HG03457 (cell line): ENCODE results near the gene ACAP1.

Experiments used
- ATAC-seq: cut with Tn5 transposase; IDR thresholded peaks from one replicate; pipeline ENCODE4 v1.9.1; 2021; ENCODE audit warnings: moderate number of reproducible peaks; ENCODE audit not compliant: unreplicated experiment

Gene ACAP1

DNA sequence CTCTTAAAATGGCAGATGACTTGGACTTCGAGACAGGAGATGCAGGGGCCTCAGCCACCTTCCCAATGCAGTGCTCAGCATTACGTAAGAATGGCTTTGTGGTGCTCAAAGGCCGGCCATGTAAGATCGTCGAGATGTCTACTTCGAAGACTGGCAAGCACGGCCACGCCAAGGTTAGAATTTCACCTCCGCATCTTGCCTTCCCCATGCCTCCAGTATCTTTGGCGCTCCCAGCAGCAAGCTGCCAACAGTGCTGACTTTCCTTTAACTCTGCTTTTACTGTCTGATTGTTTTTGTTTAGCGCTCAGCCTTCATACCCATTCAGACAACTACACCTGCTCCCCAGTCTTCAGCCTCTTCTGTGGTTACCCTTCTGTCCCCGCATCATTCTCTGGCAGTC is 26.7 kb upstream of the ACAP1 start:
- ATAC-seq = no peak

DNA sequence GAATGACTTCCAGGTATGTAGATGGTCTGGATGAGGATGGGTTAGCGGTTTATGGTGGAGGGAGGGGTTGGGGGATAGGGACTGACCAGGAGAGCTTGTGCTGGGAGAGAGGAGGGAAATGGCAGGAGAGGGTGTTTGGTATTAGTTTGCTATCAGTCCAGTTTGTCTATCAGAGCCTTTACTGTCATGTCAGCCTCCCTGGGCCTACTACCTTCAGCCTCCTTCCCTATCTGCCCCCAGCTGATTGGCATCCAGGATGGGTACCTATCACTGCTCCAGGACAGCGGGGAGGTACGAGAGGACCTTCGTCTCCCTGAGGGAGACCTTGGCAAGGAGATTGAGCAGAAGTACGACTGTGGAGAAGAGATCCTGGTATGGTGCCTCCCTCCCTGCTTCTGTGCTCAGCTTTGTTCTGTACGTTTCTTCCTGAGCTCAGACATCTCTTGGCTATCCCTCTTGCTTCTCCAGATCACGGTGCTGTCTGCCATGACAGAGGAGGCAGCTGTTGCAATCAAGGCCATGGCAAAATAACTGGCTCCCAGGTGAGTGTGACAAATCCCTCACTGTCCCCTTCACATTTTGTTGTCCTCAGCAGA is 25.1 kb upstream of the ACAP1 start:
- no peak for ATAC-seq

DNA sequence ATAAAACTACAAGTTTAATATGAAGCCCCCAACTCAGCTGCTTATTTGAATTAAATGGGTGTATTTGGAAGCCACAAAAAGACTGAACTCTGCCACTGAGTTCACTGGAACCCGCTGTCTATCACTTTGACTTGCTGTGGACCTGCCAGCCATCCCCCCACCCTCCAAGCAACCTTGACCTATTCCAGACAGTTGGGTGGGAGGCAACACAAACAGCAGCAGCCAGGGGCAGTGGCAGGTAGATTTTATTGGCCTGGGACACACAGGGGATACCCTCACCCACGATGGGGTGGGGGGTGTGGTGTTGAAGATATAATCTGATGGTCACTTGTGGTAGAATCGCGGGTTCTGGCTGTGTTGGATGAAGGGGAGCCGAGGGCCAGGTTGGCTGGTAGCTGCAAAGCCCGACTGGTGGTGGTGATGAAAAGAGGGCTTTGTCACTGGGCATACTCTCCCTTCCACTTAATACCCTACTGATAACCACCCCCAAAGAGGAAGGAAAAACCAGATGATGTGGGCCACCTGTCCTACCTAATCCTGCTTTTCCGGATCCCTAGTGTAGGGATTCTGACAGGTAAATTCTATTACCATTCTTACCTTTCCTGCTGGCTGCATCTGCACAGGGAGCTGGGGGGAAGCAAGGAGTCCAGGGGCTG is 23.8 kb upstream of the ACAP1 start:
- no peak for ATAC-seq

DNA sequence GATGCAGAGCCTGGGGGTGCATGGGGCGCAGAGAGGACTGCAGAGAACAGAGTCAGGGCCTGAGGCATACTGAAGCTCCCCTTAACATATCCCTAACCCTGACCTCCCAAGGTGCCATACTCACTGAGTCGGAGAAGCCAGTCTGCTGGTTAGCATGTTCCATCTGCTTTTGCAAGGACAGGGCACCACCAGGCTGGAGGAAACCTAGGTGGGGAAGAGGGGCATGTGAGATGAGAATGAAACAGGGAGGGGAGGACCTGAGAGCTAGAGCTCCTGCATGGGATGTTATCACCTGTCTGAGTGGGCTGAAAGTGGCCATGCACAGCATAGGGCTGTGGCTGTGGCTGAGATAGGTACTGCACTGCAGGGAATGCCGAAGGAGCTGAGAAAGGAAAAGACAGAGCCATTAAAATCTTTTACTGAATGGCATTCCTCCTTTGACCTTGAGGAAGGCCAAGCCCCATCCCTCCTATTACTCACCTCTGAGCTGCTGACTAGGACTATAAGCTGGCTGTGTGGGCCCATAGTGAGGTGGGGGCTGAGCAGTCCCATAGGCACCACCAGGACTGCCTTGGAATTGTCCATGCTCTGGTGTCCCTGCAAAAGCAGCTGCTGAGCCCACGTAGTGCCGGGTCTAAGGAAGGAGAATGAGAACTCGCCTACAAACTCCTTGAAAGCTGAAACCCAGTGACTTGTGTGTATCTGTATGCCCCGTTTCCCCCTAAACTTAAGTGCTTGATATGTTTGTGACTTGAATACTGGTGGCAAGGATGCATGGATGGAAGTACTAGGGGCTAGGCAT is 23.0 kb upstream of the ACAP1 start:
- no peak for ATAC-seq

DNA sequence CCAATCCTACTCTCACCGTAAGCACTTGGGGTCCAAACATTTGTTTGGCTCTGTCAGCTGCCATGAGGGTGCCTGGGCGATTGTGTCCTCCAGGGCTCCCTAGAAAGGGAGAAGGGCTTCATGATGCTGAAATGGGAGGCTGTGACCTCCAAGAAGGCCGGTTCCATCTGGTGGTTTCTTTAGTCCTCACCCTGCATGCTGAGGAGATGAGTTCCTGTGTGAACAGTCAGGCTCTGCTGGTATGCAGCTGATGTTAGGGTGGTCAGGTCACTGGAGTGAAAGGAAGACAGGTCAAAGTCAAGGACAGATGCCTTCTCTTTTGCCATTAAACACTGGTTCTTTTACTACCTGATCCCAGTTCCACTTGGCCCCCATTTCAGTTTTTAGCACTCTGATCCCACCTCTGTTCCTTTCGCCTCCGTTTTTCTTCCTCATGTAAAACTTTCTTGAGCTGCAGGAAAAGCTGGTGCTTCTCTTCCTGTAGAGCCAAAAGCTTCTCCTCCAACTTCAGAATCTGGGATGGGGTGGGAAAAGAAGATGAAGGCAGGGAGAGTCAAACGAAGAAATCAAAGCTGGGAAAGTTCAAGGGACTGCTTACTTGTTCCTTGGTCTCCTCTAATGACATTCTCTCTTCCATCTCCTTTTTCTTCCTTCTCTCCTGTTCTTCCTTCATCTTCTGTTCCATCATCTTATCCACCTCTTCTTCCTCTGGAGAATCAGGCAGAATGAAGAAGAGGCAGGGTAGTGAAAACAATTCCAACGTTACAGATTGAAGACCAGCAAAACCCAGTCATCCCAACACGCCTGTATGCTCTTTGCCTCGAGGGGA is 22.2 kb upstream of the ACAP1 start:
- no peak for ATAC-seq

DNA sequence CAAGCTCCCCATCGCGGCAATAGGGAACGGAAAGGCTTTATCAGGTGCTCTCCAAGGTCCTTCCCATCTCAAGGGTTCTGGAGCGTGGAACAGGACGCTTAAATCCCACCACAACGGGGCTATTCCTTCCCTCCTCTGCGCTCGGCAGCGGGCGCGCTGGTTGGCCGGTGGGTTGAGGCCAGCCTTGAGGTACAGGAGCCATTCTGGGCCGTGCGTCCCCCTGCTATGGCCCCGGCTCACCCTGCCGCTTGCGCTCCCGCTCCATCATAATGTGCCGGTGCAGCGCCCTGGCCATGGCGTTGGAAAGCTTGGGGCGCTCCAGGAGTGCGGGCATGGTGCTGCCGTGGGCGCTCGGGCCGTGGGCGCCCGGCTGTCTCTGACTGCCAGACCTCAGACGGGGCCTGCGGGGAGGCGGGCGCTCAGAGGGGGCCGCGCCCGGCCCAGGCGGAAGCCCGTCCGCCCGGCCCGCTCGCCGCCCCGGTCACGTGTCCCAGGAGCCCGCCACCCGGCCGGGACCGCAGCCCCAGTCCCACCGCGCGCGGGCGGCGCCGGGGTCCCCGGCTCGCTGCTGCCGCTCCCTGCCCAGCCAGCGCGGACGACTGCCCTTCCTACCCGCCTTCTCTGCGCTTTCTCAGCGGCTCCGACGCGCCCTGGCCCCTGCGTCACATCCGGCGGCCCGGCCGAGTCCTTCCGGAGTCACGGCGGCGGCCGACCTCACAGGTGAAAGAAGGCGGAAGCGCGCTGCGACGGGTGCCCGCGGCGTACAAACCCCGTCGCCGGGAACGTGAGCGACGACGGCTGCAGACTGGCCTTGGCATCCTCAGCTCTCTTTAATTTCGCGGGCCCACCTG is 21.4 kb upstream of the ACAP1 start, which contains the start of gene GPS2:
TSS of gene GPS2 (minus strand) at position 642 of the 851 bp plus-strand sequence. CDS start at position 334, 308 bp downstream.
- ATAC-seq = peak; percentile 55

DNA sequence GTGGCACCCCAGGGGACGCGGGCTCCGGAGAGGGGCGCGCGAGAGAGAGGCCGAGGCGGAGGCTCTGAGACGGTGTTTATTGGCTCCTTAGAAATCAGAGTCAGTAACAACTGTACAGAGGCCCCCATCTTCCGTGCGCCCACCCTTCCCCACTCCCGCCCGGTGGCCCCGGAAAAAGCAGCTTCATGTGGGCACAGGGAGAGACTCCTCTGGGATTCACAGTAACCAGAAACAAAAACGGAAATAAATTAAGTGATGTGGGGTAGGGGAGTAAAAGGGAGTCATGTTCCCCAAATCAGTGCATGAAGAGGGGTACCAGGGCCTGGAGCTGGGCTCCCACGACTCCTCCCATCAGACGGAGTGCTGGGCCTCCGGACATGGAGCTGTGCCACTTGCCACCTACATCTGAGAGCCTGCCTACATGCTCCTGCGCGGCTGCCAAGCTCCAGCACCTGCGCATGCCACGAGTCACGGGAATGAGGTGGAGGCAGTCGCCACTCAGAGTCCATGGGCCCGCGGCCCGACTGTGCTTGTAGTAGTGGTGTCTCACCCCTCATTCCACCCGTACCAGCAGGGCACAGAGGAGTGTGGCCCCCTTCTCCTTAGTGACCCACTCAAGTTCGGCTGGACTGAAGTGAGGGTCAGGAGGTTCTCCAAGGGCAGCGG is 20.6 kb upstream of the ACAP1 start:
- no peak for ATAC-seq

DNA sequence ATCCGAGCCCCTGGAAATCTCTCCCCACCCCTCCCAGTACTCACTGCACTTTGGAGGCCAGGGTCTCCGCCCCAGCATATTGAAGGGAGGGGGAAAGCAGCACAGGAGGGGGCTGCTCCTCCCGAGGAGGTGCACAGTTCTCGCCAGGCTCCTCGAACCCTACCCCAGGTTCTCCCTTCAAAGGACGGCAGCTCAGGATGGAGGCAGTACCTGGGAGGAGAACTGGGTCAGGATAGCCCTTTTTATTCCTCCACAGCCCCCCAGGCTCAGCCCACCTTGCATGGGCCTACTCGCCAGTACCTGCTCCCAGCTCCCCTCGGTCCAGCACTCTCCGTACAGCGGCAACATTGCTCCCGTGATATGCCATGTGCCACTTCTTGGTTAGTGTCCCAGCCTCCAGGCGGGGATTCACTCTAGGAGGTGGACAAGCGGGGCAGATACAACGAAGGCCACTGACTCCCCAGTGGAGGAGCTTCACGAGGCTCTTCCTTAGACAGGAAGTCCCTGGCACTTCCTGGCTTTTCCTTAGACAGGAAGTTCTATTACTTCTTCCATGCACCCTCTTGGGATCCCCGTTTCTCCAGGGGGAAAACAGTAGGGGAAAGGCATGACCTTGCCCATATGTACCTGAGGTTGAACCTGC is 19.0 kb upstream of the ACAP1 start:
- no peak for ATAC-seq

DNA sequence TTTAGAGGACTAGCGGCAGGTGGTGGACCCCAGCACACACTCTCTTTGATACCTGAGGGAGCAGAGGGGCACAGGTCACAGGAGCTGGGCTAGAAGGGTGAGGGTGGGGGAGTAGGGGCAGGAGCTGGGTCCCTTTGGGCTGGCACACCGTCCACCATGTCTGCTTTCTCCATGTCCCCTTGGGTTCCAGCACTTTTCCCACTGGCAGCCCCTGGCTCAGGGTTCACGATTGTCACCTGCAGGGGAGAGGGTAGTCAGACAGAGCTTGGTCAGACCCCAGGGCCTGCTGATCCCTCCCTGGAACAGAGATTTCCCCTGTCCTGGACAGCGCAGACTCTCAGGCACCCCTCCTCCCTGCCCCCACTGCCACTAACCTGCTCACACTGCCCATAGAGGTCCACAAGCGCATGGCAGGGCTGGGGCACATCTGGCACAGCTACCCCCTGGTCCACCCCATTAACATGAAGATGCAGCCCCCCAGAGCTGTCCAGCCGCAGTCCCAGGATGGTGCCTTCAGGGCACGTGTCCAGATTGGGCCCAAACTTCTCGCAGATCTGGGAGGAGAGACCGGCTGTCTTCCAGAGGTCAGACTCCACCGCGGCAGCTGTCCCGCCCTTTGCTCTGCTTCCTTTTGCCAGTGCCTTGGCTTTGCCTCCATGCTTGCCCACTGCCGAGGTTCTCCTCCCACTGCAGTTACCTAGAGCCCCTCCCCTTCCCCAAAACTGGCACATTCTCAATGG is 18.0 kb upstream of the ACAP1 start:
- no peak for ATAC-seq

DNA sequence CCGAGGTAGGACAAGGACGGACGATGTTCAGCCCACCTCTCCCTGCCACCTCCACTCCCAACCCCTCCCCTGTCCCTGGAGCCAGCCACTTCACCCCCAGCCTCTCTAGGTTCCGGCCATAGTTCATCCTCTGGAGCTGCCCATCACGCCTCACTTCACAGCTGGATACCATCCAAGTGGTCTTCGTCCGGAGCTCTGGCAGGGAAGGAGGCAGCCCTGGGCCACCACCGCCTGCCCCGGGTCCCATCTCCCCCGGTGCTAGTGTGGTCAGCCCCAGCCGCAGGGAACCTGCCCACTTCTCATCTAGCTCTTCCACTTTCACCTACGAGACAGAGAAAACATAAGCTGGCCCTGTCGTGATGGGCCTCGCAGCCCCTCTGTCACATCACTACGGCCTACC is 14.9 kb upstream of the ACAP1 start:
- ATAC-seq = no peak

DNA sequence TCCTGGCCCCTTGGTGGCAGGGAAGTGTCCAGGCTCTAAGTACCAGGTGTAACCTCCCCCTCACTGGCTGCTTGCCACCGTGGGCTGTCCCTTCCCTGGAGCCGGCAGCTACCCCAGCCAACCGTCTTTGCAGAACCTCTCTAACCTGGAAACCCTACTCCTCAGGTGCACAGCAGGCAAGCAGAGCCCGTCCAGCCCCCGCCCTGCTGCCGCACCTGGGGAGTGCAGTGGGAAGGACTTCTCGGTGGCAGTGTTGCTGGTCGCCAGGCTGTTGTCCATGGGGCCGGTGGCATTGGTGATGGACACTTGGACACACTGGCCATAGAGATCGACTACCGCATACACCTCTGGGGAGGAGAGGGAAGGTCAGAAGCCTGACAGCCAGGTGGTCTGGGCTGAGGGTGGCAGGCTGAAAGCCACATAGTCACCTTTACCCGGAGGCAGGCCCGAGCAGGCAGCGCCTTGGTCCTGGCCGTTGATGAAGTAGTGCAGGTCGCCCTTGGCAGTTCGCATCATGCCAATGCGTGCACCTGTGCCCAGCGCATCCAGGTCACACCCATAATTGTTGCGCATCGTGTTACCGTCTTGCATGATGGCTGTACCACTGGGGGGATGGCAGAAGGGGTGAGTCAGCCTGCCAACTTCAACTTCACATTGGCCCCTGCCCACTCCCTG is 13.7 kb upstream of the ACAP1 start:
- no peak for ATAC-seq

DNA sequence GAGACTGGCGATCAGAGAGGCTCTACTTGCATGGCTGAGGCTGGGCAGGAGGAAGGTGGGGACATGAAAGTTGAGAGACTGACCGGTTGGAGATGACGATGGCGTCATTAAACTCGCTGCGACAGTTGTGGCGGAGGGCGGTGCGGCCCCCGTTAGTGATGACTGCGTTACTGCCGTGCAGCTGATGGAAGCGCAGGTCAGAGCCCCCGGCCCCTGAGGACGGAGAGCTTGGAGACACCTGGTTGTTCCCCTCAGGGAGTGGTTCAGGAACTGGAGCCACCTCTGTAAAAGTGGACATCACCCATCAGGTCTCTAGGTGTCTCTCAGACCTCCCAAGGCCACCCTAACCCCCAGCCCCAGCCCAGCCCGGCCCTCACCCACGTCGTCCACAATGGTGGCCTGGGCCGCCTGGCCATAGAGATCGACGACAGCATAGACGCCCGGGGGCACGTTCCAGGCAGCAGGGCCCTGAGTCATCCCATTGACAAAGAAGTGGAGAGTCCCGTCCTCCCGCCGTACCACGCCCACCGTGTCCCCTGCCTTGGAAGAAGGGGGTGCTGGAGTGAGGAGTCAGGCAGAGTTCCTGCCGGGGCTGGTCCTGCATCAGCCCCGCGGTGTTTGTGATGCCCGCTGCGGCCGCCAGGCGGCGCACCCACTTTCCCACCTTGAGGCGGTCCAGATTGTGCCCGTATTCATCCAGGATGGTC is 12.4 kb upstream of the ACAP1 start:
- no peak for ATAC-seq

DNA sequence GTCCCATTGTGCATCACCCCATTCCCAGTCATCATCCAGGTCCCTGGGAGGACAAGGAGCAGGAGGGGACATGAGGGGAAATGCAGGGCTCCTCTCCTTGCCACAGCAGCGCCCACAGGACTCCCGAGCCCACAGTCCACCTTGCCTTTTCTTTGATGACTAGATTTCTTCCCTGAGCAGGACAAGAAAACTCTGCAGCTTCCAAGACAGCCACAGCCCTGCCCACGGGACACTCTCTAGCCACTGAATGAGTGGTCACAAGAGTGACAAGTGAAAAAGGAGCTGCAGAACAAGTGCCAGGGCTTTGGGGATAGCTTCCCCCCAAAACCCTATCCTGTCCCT is 11.9 kb upstream of the ACAP1 start:
- no peak for ATAC-seq

DNA sequence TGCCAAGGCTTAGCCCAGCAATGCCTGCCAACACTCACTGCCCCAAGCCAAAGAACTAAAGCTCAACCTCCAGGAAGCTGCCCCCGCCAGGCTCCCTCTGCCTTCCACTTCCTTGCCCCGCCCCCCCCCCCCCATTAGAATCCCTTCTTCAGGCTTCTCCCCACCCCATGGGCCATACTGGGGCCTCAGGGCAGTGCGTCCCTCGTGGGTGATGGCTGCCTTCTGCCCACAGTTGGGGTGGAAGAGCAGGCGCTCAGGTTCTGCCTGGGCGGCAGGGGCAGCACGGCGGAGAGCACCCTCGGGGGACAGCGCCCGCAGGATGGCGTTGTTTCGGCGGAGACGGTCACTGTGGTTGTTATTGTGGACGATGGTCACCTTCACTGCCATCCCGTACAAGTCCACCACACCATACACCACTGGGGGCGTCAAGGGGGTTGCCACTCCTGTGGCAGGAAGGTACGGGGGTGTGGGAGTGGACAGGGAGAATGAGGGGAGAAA is 11.2 kb upstream of the ACAP1 start:
- no peak for ATAC-seq

DNA sequence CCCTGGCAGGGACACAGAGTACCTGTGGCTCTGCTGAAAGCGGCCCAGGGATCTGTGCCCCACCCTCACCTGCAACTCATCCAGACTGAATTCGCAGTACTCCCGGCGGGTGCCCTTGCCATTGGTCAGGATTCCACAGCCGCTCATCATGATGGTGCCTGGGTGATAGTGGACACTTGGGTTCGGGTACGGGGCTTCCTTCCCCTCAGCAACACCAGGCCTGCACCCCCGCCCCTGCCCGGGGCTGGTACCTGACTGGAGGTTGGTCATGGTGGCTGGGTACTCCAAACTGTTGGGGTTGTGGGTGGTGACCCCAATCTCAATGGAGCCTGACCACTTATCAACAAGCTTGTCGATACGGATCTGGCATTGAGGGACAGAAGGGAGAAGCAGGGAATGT is 10.1 kb upstream of the ACAP1 start:
- ATAC-seq = no peak

DNA sequence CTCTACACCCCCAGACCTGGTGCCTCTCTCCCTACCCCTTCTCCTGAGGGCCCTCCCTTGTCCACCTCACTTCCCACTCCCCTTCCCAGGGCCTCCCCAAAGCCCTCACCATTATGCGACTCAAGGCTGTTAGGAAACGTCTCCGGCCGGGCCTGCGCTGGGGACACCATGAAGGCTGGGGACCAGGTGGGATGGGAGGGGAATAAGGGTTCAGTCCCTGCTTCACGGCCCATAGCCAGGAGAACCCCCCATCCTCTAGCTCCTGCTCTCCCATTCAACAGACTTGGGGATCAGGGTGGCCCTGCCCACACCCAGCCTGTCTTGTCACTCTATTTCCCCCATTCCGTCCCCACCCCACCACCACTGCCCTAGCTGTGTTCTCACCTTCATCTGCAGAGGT is 9.3 kb upstream of the ACAP1 start:
- no peak for ATAC-seq

DNA sequence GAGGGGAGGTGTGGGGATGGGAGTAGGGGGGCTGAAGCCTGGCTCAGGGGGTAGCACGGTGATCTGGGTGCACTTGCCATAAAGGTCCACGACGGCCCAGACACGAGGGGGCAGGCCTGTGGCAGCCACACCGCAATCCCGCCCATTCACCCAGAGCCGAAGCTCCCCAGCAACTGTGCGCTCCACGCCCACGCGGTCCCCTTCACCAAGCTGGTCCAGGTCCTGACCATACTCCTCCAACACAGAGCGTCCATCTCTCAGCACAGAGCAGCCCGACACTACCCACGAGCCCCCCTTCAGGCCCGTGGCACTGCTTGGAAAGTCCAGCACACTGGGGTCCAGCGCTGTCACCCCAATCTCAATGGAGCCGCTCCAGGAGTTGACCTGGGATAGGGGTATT is 8.8 kb upstream of the ACAP1 start:
- no peak for ATAC-seq
